Nephron progenitor cell (in vitro differentiated cells): Measurements from ENCODE around the gene SPDYE4.

Experiments
- DNase-seq: peaks from one replicate; pipeline ENCODE4 v3.0.0; 2021
- H3K27ac Mint-ChIP-seq: 2 replicates; pipeline ENCODE4 v1.8.0; 2021; ENCODE audit warnings: mild to moderate bottlenecking, moderate library complexity, mixed read lengths
- H3K27me3 Mint-ChIP-seq: 2 replicates; pipeline ENCODE4 v1.8.0; 2021; ENCODE audit warnings: mild to moderate bottlenecking, low read depth, mixed read lengths; ENCODE audit not compliant: poor library complexity
- H3K36me3 Mint-ChIP-seq: 2 replicates; pipeline ENCODE4 v1.8.0; 2021; ENCODE audit warnings: low read depth, mixed read lengths
- H3K4me1 Mint-ChIP-seq: 2 replicates; pipeline ENCODE4 v1.8.0; 2021; ENCODE audit warnings: mixed read lengths
- H3K4me3 Mint-ChIP-seq: 2 replicates; pipeline ENCODE4 v1.8.0; 2021; ENCODE audit warnings: mild to moderate bottlenecking, moderate library complexity, mixed read lengths
- H3K9me3 Mint-ChIP-seq: 2 replicates; pipeline ENCODE4 v1.8.0; 2021; ENCODE audit warnings: mild to moderate bottlenecking, moderate library complexity, mixed read lengths
- TF ChIP-seq, protein P1 (sequence below): fragments of 200-600 bp; sonication (generic); IDR thresholded peaks from 2 replicates; pipeline ENCODE4 v1.5.0; 2021; ENCODE audit warnings: antibody characterized with exemption

The SPDYE4 gene

DNA sequence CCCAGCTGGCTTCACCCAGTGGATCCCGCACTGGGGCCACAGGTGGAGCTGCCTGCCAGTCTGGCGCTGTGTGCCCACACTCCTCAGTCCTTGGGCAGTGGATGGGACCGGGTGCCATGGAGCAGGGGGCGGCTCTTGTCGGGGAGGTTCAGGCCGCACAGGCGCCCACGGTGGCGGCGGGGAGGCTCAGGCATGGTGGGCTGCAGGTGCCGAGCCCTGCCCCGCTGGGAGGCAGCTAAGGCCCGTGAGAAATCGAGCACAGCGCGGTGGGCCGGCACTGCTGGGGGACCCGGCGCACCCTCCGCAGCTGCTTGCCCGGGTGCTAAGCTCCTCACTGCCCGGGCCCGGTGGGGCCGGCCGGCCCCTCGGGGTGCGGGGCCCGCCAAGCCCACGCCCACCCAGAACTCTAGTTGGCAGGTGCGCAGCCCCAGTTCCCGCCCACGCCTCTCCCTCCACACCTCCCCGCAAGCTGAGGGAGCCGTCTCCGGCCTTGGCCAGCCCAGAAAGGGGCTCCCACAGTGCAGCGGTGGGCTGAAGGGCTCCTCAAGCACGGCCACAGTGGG is 40.3 kb downstream of the SPDYE4 start:
- Mint-ChIP-seq H3K27ac (no peak overlapping the region), H3K36me3 (no peaks in the 10 kb centered on the region), H3K4me3 (no peak overlapping the region), H3K9me3 (peaks cover 10% of the 10 kb centered on the region), H3K4me1 (peaks cover 17% of the 10 kb centered on the region), H3K27me3 (no peaks in the 10 kb centered on the region)
- no peak for DNase-seq
- TF ChIP-seq, protein P1, sequence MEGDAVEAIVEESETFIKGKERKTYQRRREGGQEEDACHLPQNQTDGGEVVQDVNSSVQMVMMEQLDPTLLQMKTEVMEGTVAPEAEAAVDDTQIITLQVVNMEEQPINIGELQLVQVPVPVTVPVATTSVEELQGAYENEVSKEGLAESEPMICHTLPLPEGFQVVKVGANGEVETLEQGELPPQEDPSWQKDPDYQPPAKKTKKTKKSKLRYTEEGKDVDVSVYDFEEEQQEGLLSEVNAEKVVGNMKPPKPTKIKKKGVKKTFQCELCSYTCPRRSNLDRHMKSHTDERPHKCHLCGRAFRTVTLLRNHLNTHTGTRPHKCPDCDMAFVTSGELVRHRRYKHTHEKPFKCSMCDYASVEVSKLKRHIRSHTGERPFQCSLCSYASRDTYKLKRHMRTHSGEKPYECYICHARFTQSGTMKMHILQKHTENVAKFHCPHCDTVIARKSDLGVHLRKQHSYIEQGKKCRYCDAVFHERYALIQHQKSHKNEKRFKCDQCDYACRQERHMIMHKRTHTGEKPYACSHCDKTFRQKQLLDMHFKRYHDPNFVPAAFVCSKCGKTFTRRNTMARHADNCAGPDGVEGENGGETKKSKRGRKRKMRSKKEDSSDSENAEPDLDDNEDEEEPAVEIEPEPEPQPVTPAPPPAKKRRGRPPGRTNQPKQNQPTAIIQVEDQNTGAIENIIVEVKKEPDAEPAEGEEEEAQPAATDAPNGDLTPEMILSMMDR, result no peak

DNA sequence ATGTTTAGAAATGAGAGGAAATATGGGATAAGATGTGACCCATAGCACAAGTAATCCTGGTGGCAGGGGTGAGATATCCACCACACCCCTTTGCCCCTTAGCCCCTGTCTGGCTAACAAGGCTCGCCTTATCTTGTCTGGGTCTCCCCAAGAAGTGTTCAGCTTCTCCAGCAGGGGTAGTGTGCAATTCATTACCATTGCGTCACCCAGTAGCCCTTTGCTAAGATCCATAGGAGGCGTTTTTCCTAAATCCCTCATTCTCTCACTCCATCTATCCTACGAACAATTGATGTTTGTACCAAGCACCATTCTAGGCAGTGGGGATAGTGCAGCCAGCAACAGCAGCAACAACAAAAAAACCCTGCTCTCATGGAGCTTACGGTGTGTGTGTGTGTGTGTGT is 44.5 kb downstream of the SPDYE4 start:
- TF ChIP-seq, protein P1, result no peak
- no peaks in the 10 kb centered on the region for H3K36me3 Mint-ChIP-seq
- H3K27ac Mint-ChIP-seq, result no peak overlapping the region
- H3K27me3 Mint-ChIP-seq, result peaks cover 6% of the 10 kb centered on the region
- no peak overlapping the region for H3K4me3 Mint-ChIP-seq
- H3K9me3 Mint-ChIP-seq, result peaks cover 24% of the 10 kb centered on the region
- peaks cover 21% of the 10 kb centered on the region for H3K4me1 Mint-ChIP-seq
- no peak for DNase-seq

DNA sequence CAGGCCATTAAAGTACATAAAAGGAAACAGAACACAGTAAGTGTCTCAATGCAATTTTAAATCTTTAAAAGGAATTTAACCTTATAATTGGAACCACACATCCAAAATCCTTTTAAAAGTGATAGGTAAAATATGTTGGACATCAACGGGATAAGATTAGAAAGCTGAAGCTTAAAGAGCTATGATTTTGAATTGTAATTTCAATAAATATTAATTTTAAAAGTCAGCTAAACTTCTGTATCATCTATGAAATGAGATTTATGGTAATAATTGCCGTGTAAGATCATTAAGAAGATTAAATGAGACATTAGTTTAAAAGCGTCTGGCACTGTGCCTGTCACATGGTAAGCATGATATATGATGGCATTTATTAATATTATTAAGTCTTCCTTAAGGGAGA is 45.0 kb downstream of the SPDYE4 start:
- peaks cover 26% of the 10 kb centered on the region for H3K9me3 Mint-ChIP-seq
- H3K27ac Mint-ChIP-seq, result no peak overlapping the region
- TF ChIP-seq, protein P1, result no peak
- no peak overlapping the region for H3K4me3 Mint-ChIP-seq
- H3K27me3 Mint-ChIP-seq, result peaks cover 6% of the 10 kb centered on the region
- peaks cover 21% of the 10 kb centered on the region for H3K4me1 Mint-ChIP-seq
- DNase-seq, result no peak
- no peaks in the 10 kb centered on the region for H3K36me3 Mint-ChIP-seq

DNA sequence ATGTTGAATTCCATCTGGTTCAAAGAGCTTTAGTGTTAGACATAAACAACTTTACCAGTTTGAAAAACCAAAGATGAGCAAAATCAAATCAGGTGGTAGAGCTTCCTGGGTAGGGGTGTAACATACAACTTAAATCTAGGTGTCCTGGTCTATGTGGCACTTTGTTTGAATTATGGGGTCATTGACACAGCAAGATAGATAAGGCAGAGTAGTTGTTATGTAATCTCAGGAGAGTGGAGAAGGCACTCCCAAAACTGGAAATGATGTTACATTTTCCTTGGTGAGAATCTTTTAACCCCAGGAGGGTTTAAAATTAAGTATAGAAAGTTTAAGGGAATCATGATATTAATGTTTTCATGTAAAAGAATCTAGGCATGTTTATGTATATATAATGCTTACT is 45.6 kb downstream of the SPDYE4 start:
- Mint-ChIP-seq H3K27ac (no peak overlapping the region), H3K4me1 (peaks cover 27% of the 10 kb centered on the region), H3K9me3 (peaks cover 30% of the 10 kb centered on the region), H3K36me3 (no peaks in the 10 kb centered on the region), H3K4me3 (no peak overlapping the region), H3K27me3 (peaks cover 6% of the 10 kb centered on the region)
- no peak for DNase-seq
- TF ChIP-seq, protein P1, result no peak

DNA sequence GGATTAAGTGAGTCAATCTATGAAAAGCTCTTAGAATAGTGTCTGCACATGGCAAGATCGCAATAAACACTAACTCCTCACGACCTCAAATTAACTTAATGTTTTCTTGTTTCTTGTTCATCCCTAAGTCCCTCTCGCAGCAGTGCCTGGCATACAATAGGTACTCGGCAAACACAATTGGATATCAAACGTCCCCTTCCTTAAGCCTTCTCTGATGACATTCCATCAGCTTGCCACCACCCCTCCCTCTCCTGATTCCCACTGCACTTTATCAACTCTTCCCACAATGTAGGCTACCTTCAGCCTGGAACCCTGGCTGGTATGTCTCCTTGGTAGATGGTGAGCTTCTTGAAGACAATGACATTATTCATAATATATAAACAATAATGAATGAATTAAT is 47.1 kb downstream of the SPDYE4 start:
- DNase-seq, result no peak
- Mint-ChIP-seq H3K4me1 (peaks cover 34% of the 10 kb centered on the region), H3K27ac (no peak overlapping the region), H3K9me3 (peaks cover 23% of the 10 kb centered on the region), H3K36me3 (no peaks in the 10 kb centered on the region), H3K4me3 (no peak overlapping the region), H3K27me3 (peaks cover 6% of the 10 kb centered on the region)
- TF ChIP-seq, protein P1, result no peak

DNA sequence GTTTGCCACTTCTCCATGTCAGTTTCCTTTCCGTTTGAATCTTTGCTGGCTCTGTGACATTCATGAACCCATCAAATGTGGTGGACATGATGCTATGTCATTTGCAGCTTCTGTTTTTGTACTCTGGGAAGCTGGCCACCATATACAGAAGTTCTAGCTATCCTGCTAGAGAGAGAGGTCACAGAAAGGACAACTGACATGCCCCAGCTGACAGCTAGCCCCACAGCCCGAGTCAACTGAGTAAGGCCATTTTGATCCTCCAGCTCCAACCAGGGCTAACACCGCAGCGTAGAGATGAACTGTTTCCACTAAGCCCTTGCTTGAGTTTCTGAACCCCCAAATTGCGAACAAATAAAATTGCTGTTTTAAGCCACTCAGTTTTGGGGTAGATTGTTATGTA is 47.5 kb downstream of the SPDYE4 start:
- Mint-ChIP-seq H3K4me1 (peaks cover 34% of the 10 kb centered on the region), H3K27me3 (peaks cover 6% of the 10 kb centered on the region), H3K27ac (no peak overlapping the region), H3K4me3 (no peak overlapping the region), H3K36me3 (no peaks in the 10 kb centered on the region), H3K9me3 (peaks cover 23% of the 10 kb centered on the region)
- no peak for DNase-seq
- TF ChIP-seq, protein P1, result no peak
